GM23248 (cell line): ENCODE results near the gene LATS2. TPM values are rescaled to one million over a fixed set of nuclear protein-coding genes. Genes with fewer than 3 reads are reported as not detected.
A peak's percentile ranks its signal among the peaks of the same experiment; 100 is the strongest.

ENCODE experiments used
- DNase-seq: peaks from one replicate; pipeline ENCODE4 v3.0.0-alpha.2; 2015
- H2AFZ ChIP-seq: fragments of 200-600 bp; sonication (generic); 2 replicates; pipeline ENCODE4 v1.6.1; 2016; ENCODE audit warnings: antibody characterized with exemption
- H3F3A ChIP-seq: fragments of 200-600 bp; sonication (generic); 2 replicates; pipeline ENCODE4 v1.6.1; 2016; ENCODE audit warnings: mild to moderate bottlenecking, antibody characterized with exemption, mixed run types; ENCODE audit not compliant: insufficient read depth
- H3K27ac ChIP-seq: fragments of 200-600 bp; sonication (generic); 2 replicates; pipeline ENCODE4 v1.5.1; 2016; ENCODE audit warnings: mild to moderate bottlenecking
- H3K27me3 ChIP-seq: fragments of 200-600 bp; sonication (generic); replicated peaks from 2 replicates; pipeline ENCODE4 v1.6.1; 2016; ENCODE audit warnings: mild to moderate bottlenecking; ENCODE audit not compliant: insufficient read depth
- H3K36me3 ChIP-seq: fragments of 200-600 bp; sonication (generic); 2 replicates; pipeline ENCODE4 v1.6.1; 2016; ENCODE audit warnings: low read depth, mild to moderate bottlenecking
- H3K4me1 ChIP-seq: fragments of 200-600 bp; sonication (generic); 2 replicates; pipeline ENCODE4 v1.6.1; 2016; ENCODE audit warnings: mild to moderate bottlenecking; ENCODE audit not compliant: insufficient read depth
- H3K4me2 ChIP-seq: fragments of 200-600 bp; sonication (generic); one replicate; pipeline ENCODE4 v1.6.1; 2016; ENCODE audit warnings: mild to moderate bottlenecking; ENCODE audit not compliant: unreplicated experiment
- H3K4me3 ChIP-seq: fragments of 200-600 bp; sonication (generic); 2 replicates; pipeline ENCODE4 v1.5.1; 2016; ENCODE audit warnings: mild to moderate bottlenecking
- H3K79me2 ChIP-seq: fragments of 200-600 bp; sonication (generic); 2 replicates; pipeline ENCODE4 v1.6.1; 2016; ENCODE audit warnings: mild to moderate bottlenecking; ENCODE audit not compliant: insufficient read depth
- H3K9ac ChIP-seq: fragments of 200-600 bp; sonication (generic); 2 replicates; pipeline ENCODE4 v1.6.1; 2016; ENCODE audit warnings: mild to moderate bottlenecking
- H3K9me2 ChIP-seq: fragments of 200-600 bp; sonication (generic); 2 replicates; pipeline ENCODE4 v1.6.1; 2016; ENCODE audit warnings: mixed run types, mild to moderate bottlenecking, moderate library complexity; ENCODE audit not compliant: insufficient read depth
- H3K9me3 ChIP-seq: fragments of 200-600 bp; sonication (generic); one replicate; pipeline ENCODE4 v1.6.1; 2017; ENCODE audit warnings: low read depth
- H4K20me1 ChIP-seq: fragments of 200-600 bp; sonication (generic); 2 replicates; pipeline ENCODE4 v1.6.0; 2016; ENCODE audit not compliant: insufficient read depth
- EZH2 ChIP-seq: fragments of 200-600 bp; sonication (generic); IDR thresholded peaks from 2 replicates; pipeline ENCODE4 v1.6.1; 2018; ENCODE audit warnings: antibody characterized with exemption, mild to moderate bottlenecking; ENCODE audit not compliant: insufficient read depth, poor library complexity, severe bottlenecking
- EZH2phosphoT487 ChIP-seq: fragments of 200-600 bp; sonication (generic); IDR thresholded peaks from 2 replicates; pipeline ENCODE4 v1.6.1; 2018; ENCODE audit warnings: antibody characterized with exemption, moderate library complexity, mild to moderate bottlenecking, low read depth; ENCODE audit not compliant: insufficient read depth
- WGBS, 2 experiments: methylation state at CpG; one replicate each; pipeline ENCODE4 v1.1.6; 2015 to 2017; ENCODE audit warnings: low lambda C conversion rate in 2 of 2, low coverage in 1 of 2; ENCODE audit errors: missing lambda C conversion rate in 2 of 2; 5-methylcytosine and 5-hydroxymethylcytosine counted together
- in situ Hi-C: fragments of 300-500 bp; cut with MboI; formaldehyde crosslinking; loops from 2 replicates; pipeline ENCODE4 v1.15.0; 2020
- polyA plus RNA-seq: library from polyadenylated mRNA; unstranded; fragments of >200 nt; fragmentation: Nextera tagmentation; extraction: Ambion mirVana; gene quantifications from 2 replicates; pipeline ENCODE4 v1.2.1, GENCODE V29; 2016
- total RNA-seq: library from RNA; depleted of rRNA; stranded (reverse); fragments of >200 nt; shearing (Covaris generic); gene quantifications from 2 replicates; pipeline ENCODE4 v1.2.3, GENCODE V29; 2014

LATS2 gene
- total and polyA plus RNA-seq, 2 experiments from 2014 or later: 11.8 to 23.0 TPM

GRCh38 chr13:21037656-21038055, 23.7 kb downstream of the LATS2 start:
- Histone ChIP-seq H3K36me3 (peaks cover 7% of the 10 kb centered on the region), H3K4me1 (peaks cover 35% of the 10 kb centered on the region), H3K9me2 (no peaks in the 10 kb centered on the region), H3K9me3 (no peaks in the 10 kb centered on the region), H3K9ac (no peak overlapping the region), H2AFZ (no peak overlapping the region), H4K20me1 (peaks cover 42% of the 10 kb centered on the region), H3K4me3 (no peak overlapping the region), H3K4me2 (no peak overlapping the region), H3K27ac (no peak overlapping the region), H3K27me3 (no peaks in the 10 kb centered on the region), H3K79me2 (peaks cover 100% of the 10 kb centered on the region), H3F3A (peaks cover 48% of the 10 kb centered on the region)
- no peak for DNase-seq
- TF ChIP-seq EZH2phosphoT487: no peak
- no peak for TF ChIP-seq EZH2
- in situ Hi-C loops: no loop called here
- WGBS, 2 experiments: 97% methylated on average over 8 of the region's 8 CpGs

GRCh38 chr13:21035498-21035897, 25.9 kb downstream of the LATS2 start:
- Histone ChIP-seq H3K4me3 (no peak overlapping the region), H3F3A (peaks cover 54% of the 10 kb centered on the region), H3K9ac (no peak overlapping the region), H3K4me1 (peaks cover 56% of the 10 kb centered on the region), H4K20me1 (peaks cover 43% of the 10 kb centered on the region), H3K9me3 (no peaks in the 10 kb centered on the region), H3K36me3 (peaks cover 7% of the 10 kb centered on the region), H3K27me3 (no peaks in the 10 kb centered on the region), H3K27ac (no peak overlapping the region), H3K79me2 (peaks cover 100% of the 10 kb centered on the region), H3K4me2 (no peak overlapping the region), H3K9me2 (no peaks in the 10 kb centered on the region), H2AFZ (no peak overlapping the region)
- WGBS, 2 experiments: 69 to 71% methylated on average over 5 of the region's 5 CpGs
- TF ChIP-seq EZH2phosphoT487 (no peak), EZH2 (no peak)
- DNase-seq: no peak
- in situ Hi-C loops: no loop called here

GRCh38 chr13:21034603-21035191, 26.7 kb downstream of the LATS2 start:
- TF ChIP-seq EZH2 (no peak), EZH2phosphoT487 (no peak)
- no peak overlapping the region for H3K4me3 ChIP-seq
- peak overlapping the region; percentile 50; the same call in 1 of the 2 replicates for H3K9ac ChIP-seq
- in situ Hi-C loops: no loop called here
- H3K27ac ChIP-seq: peak overlapping the region; percentile 66
- no peaks in the 10 kb centered on the region for H3K27me3 ChIP-seq
- no peak overlapping the region for H2AFZ ChIP-seq
- no peaks in the 10 kb centered on the region for H3K9me2 ChIP-seq
- H3K4me1 ChIP-seq: peaks cover 56% of the 10 kb centered on the region
- DNase-seq: peak; percentile 34
- H3F3A ChIP-seq: peaks cover 59% of the 10 kb centered on the region
- H3K79me2 ChIP-seq: peaks cover 100% of the 10 kb centered on the region
- H3K36me3 ChIP-seq: peaks cover 7% of the 10 kb centered on the region
- 43 to 50% methylated on average over 8 of the region's 8 CpGs for WGBS, 2 experiments
- no peak overlapping the region for H3K4me2 ChIP-seq
- H3K9me3 ChIP-seq: no peaks in the 10 kb centered on the region
- H4K20me1 ChIP-seq: peaks cover 35% of the 10 kb centered on the region

- H2AFZ ChIP-seq: no peak overlapping the region
- peaks cover 3% of the 10 kb centered on the region for H3K36me3 ChIP-seq
- 58 to 62% methylated on average over 13 of the region's 13 CpGs for WGBS, 2 experiments
- in situ Hi-C loops: no loop called here
- H3F3A ChIP-seq: peaks cover 62% of the 10 kb centered on the region
- H3K79me2 ChIP-seq: peaks cover 100% of the 10 kb centered on the region
- no peaks in the 10 kb centered on the region for H3K9me2 ChIP-seq
- peak overlapping the region; percentile 66 for H3K27ac ChIP-seq
- H4K20me1 ChIP-seq: peaks cover 31% of the 10 kb centered on the region
- DNase-seq: peak; percentile 80
- peak overlapping the region; percentile 70 for H3K4me2 ChIP-seq
- no peaks in the 10 kb centered on the region for H3K9me3 ChIP-seq
- H3K9ac ChIP-seq: peak overlapping the region; percentile 50
- no peak for TF ChIP-seq EZH2
- TF ChIP-seq EZH2phosphoT487: 0 out of 2 replicates have a peak, but pooled peaks have one; percentile 22
- H3K27me3 ChIP-seq: no peaks in the 10 kb centered on the region
- peak overlapping the region; percentile 49; the same call in 1 of the 2 replicates for H3K4me3 ChIP-seq
- peaks cover 51% of the 10 kb centered on the region for H3K4me1 ChIP-seq
Measured at GRCh38 chr13:21033856-21034602, 27.4 kb downstream of the LATS2 start.
